Osteoblast (primary cell): ENCODE measurements around the gene STXBP4. TPM values are rescaled to one million over a fixed set of nuclear protein-coding genes. Genes with fewer than 3 reads are reported as not detected.
"Not testable (repeated sequence)": the region's sequence is repeated elsewhere in the genome, so short reads cannot be mapped to it uniquely, and the experiment has no call there.

ENCODE experiments used
- DNase-seq: peaks from one replicate; pipeline ENCODE4 v3.0.0; 2011; ENCODE audit warnings: low spot score, mixed read lengths; ENCODE audit not compliant: insufficient read length; ENCODE audit errors: missing footprints
- H2AFZ ChIP-seq: 2 replicates; pipeline ENCODE4 v1.6.0; 2011; ENCODE audit warnings: mild to moderate bottlenecking, low read length
- H3K27ac ChIP-seq: 2 replicates; pipeline ENCODE4 v1.5.1; 2011; ENCODE audit warnings: mild to moderate bottlenecking, low read depth, low read length, moderate library complexity
- H3K27me3 ChIP-seq: 2 replicates; pipeline ENCODE4 v1.6.0; 2012; ENCODE audit warnings: mild to moderate bottlenecking, control low read depth, inconsistent platforms, low read length, moderate library complexity; ENCODE audit not compliant: insufficient read depth
- H3K36me3 ChIP-seq: 2 replicates; pipeline ENCODE4 v1.5.1; 2011; ENCODE audit warnings: mild to moderate bottlenecking, low read length, control low read depth, moderate library complexity; ENCODE audit not compliant: insufficient read depth
- H3K4me1 ChIP-seq: 2 replicates; pipeline ENCODE4 v1.5.1; 2011; ENCODE audit warnings: mild to moderate bottlenecking, low read length, control low read depth, moderate library complexity; ENCODE audit not compliant: insufficient read depth
- H3K4me2 ChIP-seq: 2 replicates; pipeline ENCODE4 v1.6.0; 2011; ENCODE audit warnings: mild to moderate bottlenecking, low read length; ENCODE audit not compliant: insufficient read depth
- H3K4me3 ChIP-seq: fragments of 200-600 bp; sonication (generic); 3 replicates; pipeline ENCODE4 v1.5.1; 2012; ENCODE audit warnings: mild to moderate bottlenecking, low read length, inconsistent platforms; ENCODE audit not compliant: insufficient read depth
- H3K79me2 ChIP-seq: 2 replicates; pipeline ENCODE4 v1.6.0; 2012; ENCODE audit warnings: mild to moderate bottlenecking, low read length, control low read depth, inconsistent platforms; ENCODE audit not compliant: insufficient read depth
- H3K9me3 ChIP-seq: 2 replicates; pipeline ENCODE4 v1.5.1; 2011; ENCODE audit warnings: low read depth, low read length, control low read depth
- H4K20me1 ChIP-seq: 2 replicates; pipeline ENCODE4 v1.6.0; 2012; ENCODE audit warnings: mild to moderate bottlenecking, low read length, control low read depth; ENCODE audit not compliant: insufficient read depth
- total RNA-seq: library from RNA; depleted of rRNA; stranded (reverse); fragments of >200 nt; gene quantifications from 2 replicates; pipeline ENCODE4 v1.2.3, GENCODE V29; 2012
- TF ChIP-seq, protein P1 (sequence below): IDR thresholded peaks from 2 replicates; pipeline ENCODE4 v1.5.1; 2011; ENCODE audit warnings: mild to moderate bottlenecking, low read depth, low read length, moderate library complexity; ENCODE audit errors: extremely low read depth

STXBP4 gene
- total RNA-seq, 1 donor: 19.2 TPM

DNA sequence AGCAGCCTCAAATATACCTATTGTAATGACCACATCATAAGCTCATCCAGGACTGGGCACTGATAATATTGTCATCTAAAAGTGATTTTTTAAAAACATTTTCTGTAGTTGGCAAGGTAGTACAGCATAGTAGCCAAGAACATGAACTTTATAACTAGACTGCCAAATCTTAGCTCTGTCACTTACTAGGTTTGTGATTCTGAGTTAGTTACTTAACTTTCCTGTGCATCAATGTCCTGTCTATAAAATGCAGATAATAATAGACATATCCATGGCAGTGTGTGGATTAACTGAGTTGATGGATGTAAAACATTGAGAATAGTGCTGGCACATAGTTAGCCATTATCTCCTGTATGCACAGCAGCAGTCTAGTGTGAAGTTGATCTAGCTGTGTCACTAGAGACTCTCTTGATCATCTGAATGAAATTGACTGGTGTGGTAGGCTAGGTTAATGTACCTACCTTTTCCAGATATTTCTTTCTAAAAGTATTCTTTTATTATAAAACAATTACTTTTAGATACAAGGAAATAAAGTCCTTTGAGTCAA is 101.5 kb downstream of the STXBP4 start:
- Histone ChIP-seq H3K4me1 (no peaks in the 10 kb centered on the region), H3K4me3 (no peak overlapping the region), H3K79me2 (no peaks in the 10 kb centered on the region), H2AFZ (no peak overlapping the region), H3K9me3 (no peaks in the 10 kb centered on the region), H3K4me2 (no peak overlapping the region), H4K20me1 (no peaks in the 10 kb centered on the region), H3K27ac (no peak overlapping the region), H3K36me3 (no peaks in the 10 kb centered on the region), H3K27me3 (no peaks in the 10 kb centered on the region)
- TF ChIP-seq, protein P1, sequence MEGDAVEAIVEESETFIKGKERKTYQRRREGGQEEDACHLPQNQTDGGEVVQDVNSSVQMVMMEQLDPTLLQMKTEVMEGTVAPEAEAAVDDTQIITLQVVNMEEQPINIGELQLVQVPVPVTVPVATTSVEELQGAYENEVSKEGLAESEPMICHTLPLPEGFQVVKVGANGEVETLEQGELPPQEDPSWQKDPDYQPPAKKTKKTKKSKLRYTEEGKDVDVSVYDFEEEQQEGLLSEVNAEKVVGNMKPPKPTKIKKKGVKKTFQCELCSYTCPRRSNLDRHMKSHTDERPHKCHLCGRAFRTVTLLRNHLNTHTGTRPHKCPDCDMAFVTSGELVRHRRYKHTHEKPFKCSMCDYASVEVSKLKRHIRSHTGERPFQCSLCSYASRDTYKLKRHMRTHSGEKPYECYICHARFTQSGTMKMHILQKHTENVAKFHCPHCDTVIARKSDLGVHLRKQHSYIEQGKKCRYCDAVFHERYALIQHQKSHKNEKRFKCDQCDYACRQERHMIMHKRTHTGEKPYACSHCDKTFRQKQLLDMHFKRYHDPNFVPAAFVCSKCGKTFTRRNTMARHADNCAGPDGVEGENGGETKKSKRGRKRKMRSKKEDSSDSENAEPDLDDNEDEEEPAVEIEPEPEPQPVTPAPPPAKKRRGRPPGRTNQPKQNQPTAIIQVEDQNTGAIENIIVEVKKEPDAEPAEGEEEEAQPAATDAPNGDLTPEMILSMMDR: no peak
- no peak for DNase-seq

DNA sequence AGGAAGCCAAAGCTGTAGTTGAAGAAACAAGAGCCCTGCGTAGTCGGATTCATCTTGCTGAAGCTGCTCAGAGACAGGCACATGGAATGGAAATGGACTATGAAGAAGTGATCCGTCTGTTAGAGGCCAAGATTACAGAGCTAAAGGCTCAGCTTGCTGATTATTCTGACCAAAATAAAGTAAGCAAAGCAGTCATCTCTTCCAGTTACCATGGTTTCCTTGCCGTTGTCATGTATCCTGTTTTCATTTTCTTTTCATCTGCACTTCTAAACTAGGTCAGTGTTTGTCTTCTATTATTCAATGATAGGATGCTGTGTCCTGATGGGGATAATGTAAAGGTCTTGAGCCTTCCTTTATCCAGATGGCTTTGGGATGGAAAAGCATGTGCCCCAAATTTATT is 104.3 kb downstream of the STXBP4 start:
- H3K4me3 ChIP-seq: no peak overlapping the region
- H3K4me1 ChIP-seq: no peaks in the 10 kb centered on the region
- no peaks in the 10 kb centered on the region for H4K20me1 ChIP-seq
- no peak for DNase-seq
- H3K79me2 ChIP-seq: no peaks in the 10 kb centered on the region
- TF ChIP-seq, protein P1: no peak
- H3K9me3 ChIP-seq: no peaks in the 10 kb centered on the region
- H3K27me3 ChIP-seq: no peaks in the 10 kb centered on the region
- H3K27ac ChIP-seq: no peak overlapping the region
- H2AFZ ChIP-seq: no peak overlapping the region
- no peak overlapping the region for H3K4me2 ChIP-seq
- H3K36me3 ChIP-seq: no peaks in the 10 kb centered on the region

DNA sequence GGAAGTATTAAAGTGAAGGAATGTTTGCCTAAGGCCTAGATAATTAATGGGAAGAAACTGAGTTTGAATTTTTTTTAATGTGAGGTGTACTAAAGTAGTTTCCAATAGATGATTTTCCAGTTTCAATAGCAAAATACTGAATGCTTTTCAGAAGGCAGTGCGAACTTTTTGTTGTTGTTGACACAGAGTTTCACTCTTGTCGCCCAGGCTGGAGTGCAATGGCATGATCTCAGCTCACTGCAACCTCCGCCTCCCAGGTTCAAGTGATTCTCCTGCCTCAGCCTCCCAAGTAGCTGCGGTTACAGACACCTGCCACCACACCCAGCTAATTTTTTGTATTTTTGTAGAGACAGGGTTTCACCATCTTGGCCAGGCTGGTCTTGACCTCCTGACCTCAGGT is 104.9 kb downstream of the STXBP4 start:
- not testable (repeated sequence) for H4K20me1 ChIP-seq, DNase-seq, H3K36me3 ChIP-seq, H3K4me2 ChIP-seq, H3K79me2 ChIP-seq, H3K27me3 ChIP-seq, H3K9me3 ChIP-seq, H3K4me3 ChIP-seq, H3K4me1 ChIP-seq, H3K27ac ChIP-seq, H2AFZ ChIP-seq

DNA sequence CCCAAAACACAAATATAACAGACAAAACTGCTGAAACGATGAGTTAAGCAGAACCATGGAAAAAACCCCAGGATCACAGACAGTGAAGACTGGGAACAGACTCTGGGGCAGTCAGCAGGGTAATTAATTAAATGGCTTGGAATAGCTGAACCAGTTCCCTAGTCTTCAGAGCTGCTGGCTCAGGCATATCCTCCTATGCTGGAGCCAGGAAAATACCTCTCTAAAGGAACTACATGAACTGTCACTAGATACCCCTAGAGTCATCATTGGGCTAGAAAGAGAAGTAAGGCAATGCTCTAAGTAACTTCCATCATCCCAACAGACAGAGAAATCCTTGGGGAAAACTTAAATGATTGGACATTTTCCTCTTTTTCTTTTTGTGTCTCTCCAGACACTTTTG is 113.0 kb downstream of the STXBP4 start:
- Histone ChIP-seq H3K27me3 (no peaks in the 10 kb centered on the region), H2AFZ (no peak overlapping the region), H4K20me1 (no peaks in the 10 kb centered on the region), H3K4me1 (peaks cover 3% of the 10 kb centered on the region), H3K27ac (no peak overlapping the region), H3K4me3 (no peak overlapping the region), H3K79me2 (no peaks in the 10 kb centered on the region), H3K36me3 (no peaks in the 10 kb centered on the region), H3K4me2 (no peak overlapping the region), H3K9me3 (no peaks in the 10 kb centered on the region)
- TF ChIP-seq, protein P1: no peak
- no peak for DNase-seq
